ENCODE measurements around the gene PGLYRP3.

PGLYRP3 gene

DNA sequence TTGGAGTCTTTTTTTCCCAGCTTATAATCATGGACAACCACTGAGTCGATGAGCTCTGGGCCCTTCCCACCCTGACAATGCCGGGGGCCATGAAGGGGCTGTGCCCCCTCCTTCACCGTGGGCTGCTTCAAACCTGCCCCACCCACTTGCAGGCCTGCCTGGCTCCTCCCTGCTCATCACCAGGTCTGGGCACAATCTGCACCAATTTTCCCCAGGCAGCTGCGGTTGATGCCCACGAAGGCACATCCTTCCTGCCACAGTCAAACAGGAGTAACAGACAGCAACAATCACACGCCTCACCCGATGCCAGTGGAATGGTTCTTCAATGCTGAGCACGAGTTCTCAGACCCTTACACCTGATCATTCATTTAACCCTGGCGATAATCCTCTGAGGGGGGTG is 18.9 kb downstream of the PGLYRP3 start:
- Histone ChIP-seq H3K4me3 (ENCODE audit: low read depth, low read length) (no peak overlapping the region), H3K36me3 (ENCODE audit: control insufficient read depth in 2 of 2, insufficient read depth in 1 of 2, low read length in 2 of 2) (no peaks in the 10 kb centered on the region), H3K27ac (ENCODE audit: extremely low read depth, low read depth, low read length) (no peak overlapping the region), H3K4me1 (ENCODE audit: control insufficient read depth, insufficient read depth, low read length) (no peaks in the 10 kb centered on the region), H3K9me3 (ENCODE audit: control insufficient read depth, insufficient read depth, low read depth, low read length) (no peaks in the 10 kb centered on the region)
- CTCF ChIA-PET = interaction anchor here (0.7 kb wide), 1 partner anchor 58 kb away, joined by 3 read pairs; no protein-coding TSS in a partner anchor
- POLR2A ChIA-PET = no interaction called here
- TF ChIP-seq, protein P1, sequence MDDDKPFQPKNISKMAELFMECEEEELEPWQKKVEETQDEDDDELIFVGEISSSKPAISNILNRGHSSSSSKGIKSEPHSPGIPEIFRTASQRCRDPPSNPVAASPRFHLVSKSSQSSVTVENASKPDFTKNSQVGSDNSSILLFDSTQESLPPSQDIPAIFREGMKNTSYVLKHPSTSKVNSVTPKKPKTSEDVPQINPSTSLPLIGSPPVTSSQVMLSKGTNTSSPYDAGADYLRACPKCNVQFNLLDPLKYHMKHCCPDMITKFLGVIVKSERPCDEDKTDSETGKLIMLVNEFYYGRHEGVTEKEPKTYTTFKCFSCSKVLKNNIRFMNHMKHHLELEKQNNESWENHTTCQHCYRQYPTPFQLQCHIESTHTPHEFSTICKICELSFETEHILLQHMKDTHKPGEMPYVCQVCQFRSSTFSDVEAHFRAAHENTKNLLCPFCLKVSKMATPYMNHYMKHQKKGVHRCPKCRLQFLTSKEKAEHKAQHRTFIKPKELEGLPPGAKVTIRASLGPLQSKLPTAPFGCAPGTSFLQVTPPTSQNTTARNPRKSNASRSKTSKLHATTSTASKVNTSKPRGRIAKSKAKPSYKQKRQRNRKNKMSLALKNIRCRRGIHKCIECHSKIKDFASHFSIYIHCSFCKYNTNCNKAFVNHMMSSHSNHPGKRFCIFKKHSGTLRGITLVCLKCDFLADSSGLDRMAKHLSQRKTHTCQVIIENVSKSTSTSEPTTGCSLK (tag by site-specific recombination; IDR thresholded peaks at IDR 0.05) = no peak
- TF ChIP-seq OSR2 (tag by site-specific recombination; IDR thresholded peaks at IDR 0.05) (no peak), ZNF629 (tag by site-specific recombination; IDR thresholded peaks at IDR 0.05) (no peak), ZFP37 (tag by site-specific recombination; IDR thresholded peaks at IDR 0.05) (no peak), ZNF175 (tag by site-specific recombination; IDR thresholded peaks at IDR 0.05) (no peak), ZSCAN23 (tag by site-specific recombination; IDR thresholded peaks at IDR 0.05) (no peak)
- TF ChIP-seq, protein P2, sequence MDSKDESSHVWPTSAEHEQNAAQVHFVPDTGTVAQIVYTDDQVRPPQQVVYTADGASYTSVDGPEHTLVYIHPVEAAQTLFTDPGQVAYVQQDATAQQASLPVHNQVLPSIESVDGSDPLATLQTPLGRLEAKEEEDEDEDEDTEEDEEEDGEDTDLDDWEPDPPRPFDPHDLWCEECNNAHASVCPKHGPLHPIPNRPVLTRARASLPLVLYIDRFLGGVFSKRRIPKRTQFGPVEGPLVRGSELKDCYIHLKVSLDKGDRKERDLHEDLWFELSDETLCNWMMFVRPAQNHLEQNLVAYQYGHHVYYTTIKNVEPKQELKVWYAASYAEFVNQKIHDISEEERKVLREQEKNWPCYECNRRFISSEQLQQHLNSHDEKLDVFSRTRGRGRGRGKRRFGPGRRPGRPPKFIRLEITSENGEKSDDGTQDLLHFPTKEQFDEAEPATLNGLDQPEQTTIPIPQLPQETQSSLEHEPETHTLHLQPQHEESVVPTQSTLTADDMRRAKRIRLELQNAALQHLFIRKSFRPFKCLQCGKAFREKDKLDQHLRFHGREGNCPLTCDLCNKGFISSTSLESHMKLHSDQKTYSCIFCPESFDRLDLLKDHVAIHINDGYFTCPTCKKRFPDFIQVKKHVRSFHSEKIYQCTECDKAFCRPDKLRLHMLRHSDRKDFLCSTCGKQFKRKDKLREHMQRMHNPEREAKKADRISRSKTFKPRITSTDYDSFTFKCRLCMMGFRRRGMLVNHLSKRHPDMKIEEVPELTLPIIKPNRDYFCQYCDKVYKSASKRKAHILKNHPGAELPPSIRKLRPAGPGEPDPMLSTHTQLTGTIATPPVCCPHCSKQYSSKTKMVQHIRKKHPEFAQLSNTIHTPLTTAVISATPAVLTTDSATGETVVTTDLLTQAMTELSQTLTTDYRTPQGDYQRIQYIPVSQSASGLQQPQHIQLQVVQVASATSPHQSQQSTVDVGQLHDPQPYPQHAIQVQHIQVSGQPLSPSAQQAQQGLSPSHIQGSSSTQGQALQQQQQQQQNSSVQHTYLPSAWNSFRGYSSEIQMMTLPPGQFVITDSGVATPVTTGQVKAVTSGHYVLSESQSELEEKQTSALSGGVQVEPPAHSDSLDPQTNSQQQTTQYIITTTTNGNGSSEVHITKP (tag by site-specific recombination; IDR thresholded peaks at IDR 0.05) = no peak

DNA sequence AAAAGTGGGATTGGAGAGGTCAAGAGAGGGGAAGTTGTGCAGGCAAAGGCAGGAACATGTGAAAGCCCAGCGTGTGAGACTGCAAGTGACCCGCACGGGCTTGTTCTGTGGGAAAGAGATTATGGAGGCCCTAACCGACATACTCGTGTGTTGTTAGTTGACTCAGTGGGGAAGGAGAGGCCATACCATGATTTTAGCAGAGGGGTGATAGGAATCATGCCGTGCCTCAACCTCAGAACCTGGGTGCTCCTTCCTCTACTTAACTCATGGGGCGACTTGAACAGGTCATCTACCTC is 19.3 kb downstream of the PGLYRP3 start:
- Histone ChIP-seq H3K9me3 (ENCODE audit: control insufficient read depth, insufficient read depth, low read depth, low read length) (no peaks in the 10 kb centered on the region), H3K36me3 (ENCODE audit: control insufficient read depth in 2 of 2, insufficient read depth in 1 of 2, low read length in 2 of 2) (no peaks in the 10 kb centered on the region), H3K4me1 (ENCODE audit: control insufficient read depth, insufficient read depth, low read length) (no peaks in the 10 kb centered on the region), H3K4me3 (ENCODE audit: low read depth, low read length) (no peak overlapping the region), H3K27ac (ENCODE audit: extremely low read depth, low read depth, low read length) (no peak overlapping the region)
- ChIA-PET POLR2A (no interaction called here), CTCF (interaction anchor here (0.6 kb wide), 1 partner anchor 527 kb away, joined by 4 read pairs; no protein-coding TSS in a partner anchor)
- TF ChIP-seq, protein P3, sequence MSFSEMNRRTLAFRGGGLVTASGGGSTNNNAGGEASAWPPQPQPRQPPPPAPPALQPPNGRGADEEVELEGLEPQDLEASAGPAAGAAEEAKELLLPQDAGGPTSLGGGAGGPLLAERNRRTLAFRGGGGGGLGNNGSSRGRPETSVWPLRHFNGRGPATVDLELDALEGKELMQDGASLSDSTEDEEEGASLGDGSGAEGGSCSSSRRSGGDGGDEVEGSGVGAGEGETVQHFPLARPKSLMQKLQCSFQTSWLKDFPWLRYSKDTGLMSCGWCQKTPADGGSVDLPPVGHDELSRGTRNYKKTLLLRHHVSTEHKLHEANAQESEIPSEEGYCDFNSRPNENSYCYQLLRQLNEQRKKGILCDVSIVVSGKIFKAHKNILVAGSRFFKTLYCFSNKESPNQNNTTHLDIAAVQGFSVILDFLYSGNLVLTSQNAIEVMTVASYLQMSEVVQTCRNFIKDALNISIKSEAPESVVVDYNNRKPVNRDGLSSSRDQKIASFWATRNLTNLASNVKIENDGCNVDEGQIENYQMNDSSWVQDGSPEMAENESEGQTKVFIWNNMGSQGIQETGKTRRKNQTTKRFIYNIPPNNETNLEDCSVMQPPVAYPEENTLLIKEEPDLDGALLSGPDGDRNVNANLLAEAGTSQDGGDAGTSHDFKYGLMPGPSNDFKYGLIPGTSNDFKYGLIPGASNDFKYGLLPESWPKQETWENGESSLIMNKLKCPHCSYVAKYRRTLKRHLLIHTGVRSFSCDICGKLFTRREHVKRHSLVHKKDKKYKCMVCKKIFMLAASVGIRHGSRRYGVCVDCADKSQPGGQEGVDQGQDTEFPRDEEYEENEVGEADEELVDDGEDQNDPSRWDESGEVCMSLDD (tag by site-specific recombination; IDR thresholded peaks at IDR 0.05) = no peak
- TF ChIP-seq, protein P4, sequence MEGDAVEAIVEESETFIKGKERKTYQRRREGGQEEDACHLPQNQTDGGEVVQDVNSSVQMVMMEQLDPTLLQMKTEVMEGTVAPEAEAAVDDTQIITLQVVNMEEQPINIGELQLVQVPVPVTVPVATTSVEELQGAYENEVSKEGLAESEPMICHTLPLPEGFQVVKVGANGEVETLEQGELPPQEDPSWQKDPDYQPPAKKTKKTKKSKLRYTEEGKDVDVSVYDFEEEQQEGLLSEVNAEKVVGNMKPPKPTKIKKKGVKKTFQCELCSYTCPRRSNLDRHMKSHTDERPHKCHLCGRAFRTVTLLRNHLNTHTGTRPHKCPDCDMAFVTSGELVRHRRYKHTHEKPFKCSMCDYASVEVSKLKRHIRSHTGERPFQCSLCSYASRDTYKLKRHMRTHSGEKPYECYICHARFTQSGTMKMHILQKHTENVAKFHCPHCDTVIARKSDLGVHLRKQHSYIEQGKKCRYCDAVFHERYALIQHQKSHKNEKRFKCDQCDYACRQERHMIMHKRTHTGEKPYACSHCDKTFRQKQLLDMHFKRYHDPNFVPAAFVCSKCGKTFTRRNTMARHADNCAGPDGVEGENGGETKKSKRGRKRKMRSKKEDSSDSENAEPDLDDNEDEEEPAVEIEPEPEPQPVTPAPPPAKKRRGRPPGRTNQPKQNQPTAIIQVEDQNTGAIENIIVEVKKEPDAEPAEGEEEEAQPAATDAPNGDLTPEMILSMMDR (tag by site-specific recombination; IDR thresholded peaks at IDR 0.05) = no peak
- no peak for TF ChIP-seq ZNF335 (tag by site-specific recombination; conservative IDR thresholded peaks at IDR 0.05)

All from HEK293 (cell line).